KMS-11 (cell line): ENCODE measurements around the gene PRKG1.
"Not testable (repeated sequence)": the region's sequence is repeated elsewhere in the genome, so short reads cannot be mapped to it uniquely, and the experiment has no call there.

Experiments
- H2AFZ ChIP-seq: fragments of 200-600 bp; sonication (generic); 2 replicates; pipeline ENCODE4 v1.6.1; 2016; ENCODE audit warnings: antibody characterized with exemption, mixed run types, low read depth
- H3K27ac ChIP-seq: fragments of 200-600 bp; sonication (generic); 2 replicates; pipeline ENCODE4 v1.6.1; 2016; ENCODE audit warnings: mild to moderate bottlenecking, mixed run types
- H3K27me3 ChIP-seq: fragments of 200-600 bp; sonication (generic); 2 replicates; pipeline ENCODE4 v1.6.1; 2017; ENCODE audit warnings: mild to moderate bottlenecking, low read depth, mixed run types, moderate library complexity; ENCODE audit not compliant: insufficient read depth
- H3K36me3 ChIP-seq: fragments of 200-600 bp; sonication (generic); 2 replicates; pipeline ENCODE4 v1.6.1; 2017; ENCODE audit warnings: mild to moderate bottlenecking, mixed run types; ENCODE audit not compliant: insufficient read depth
- H3K4me1 ChIP-seq: fragments of 200-600 bp; sonication (generic); 2 replicates; pipeline ENCODE4 v1.6.1; 2016; ENCODE audit warnings: mild to moderate bottlenecking, low read depth, mixed run types; ENCODE audit not compliant: poor library complexity, severe bottlenecking
- H3K4me2 ChIP-seq: fragments of 200-600 bp; sonication (generic); 2 replicates; pipeline ENCODE4 v1.7.0; 2016; ENCODE audit warnings: mild to moderate bottlenecking, mixed run types
- H3K4me3 ChIP-seq: fragments of 200-600 bp; sonication (generic); IDR thresholded peaks from 2 replicates; pipeline ENCODE4 v1.6.1; 2017; ENCODE audit warnings: low read depth, low read length, mixed read lengths; ENCODE audit not compliant: insufficient read depth
- H3K79me2 ChIP-seq: fragments of 200-600 bp; sonication (generic); 2 replicates; pipeline ENCODE4 v1.6.1; 2016; ENCODE audit warnings: low read depth, mixed run types; ENCODE audit not compliant: insufficient read depth
- H3K9ac ChIP-seq: fragments of 200-600 bp; sonication (generic); 2 replicates; pipeline ENCODE4 v1.6.1; 2016; ENCODE audit warnings: mild to moderate bottlenecking, mixed run types
- H4K20me1 ChIP-seq: fragments of 200-600 bp; sonication (generic); 2 replicates; pipeline ENCODE4 v1.6.1; 2016; ENCODE audit warnings: mild to moderate bottlenecking, mixed run types; ENCODE audit not compliant: insufficient read depth
- CTCF ChIP-seq: fragments of 200-600 bp; sonication (generic); conservative IDR thresholded peaks from 2 replicates; pipeline ENCODE4 v1.6.1; 2017; ENCODE audit warnings: low read depth, mild to moderate bottlenecking, antibody characterized with exemption, low read length, moderate library complexity, mixed read lengths

The PRKG1 gene

GRCh38 chr10:52191049-52191448 lies 1116.8 kb downstream of the PRKG1 start:
- Histone ChIP-seq H4K20me1 (no peaks in the 10 kb centered on the region), H3K27ac (no peak overlapping the region), H3K9ac (no peak overlapping the region), H3K27me3 (no peaks in the 10 kb centered on the region), H3K36me3 (no peaks in the 10 kb centered on the region), H3K79me2 (no peaks in the 10 kb centered on the region), H3K4me2 (no peak overlapping the region), H3K4me3 (no peak overlapping the region), H2AFZ (no peak overlapping the region), H3K4me1 (no peaks in the 10 kb centered on the region)
- TF ChIP-seq CTCF = no peak

DNA sequence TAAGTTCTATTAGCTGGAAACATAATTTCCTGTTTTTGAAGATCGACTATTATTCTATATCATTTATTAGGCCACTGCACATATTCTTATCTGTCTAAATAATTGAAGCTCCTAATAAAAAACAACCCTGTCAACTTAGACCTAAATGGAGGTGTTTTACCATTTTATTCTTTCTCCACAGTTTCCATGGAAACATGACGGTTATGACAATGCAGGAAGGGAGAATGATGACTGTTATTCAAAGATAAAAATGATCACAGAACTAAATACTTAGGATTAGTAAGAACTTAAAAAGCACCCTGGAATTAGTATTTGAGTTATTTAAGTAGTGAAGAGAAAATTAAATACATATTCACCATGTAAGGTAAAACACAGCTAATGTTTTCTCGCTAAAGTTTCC lies 1119.9 kb downstream of the PRKG1 start:
- Histone ChIP-seq H3K4me1 (no peaks in the 10 kb centered on the region), H3K9ac (no peak overlapping the region), H3K4me3 (no peak overlapping the region), H2AFZ (no peak overlapping the region), H3K79me2 (no peaks in the 10 kb centered on the region), H3K4me2 (no peak overlapping the region), H3K36me3 (no peaks in the 10 kb centered on the region), H4K20me1 (no peaks in the 10 kb centered on the region), H3K27ac (no peak overlapping the region), H3K27me3 (no peaks in the 10 kb centered on the region)
- TF ChIP-seq CTCF = no peak

- Histone ChIP-seq H2AFZ (no peak overlapping the region), H3K9ac (no peak overlapping the region), H3K4me2 (no peak overlapping the region), H4K20me1 (no peaks in the 10 kb centered on the region), H3K4me3 (no peak overlapping the region), H3K4me1 (no peaks in the 10 kb centered on the region), H3K27me3 (no peaks in the 10 kb centered on the region), H3K27ac (no peak overlapping the region), H3K79me2 (no peaks in the 10 kb centered on the region), H3K36me3 (no peaks in the 10 kb centered on the region)
- TF ChIP-seq CTCF = no peak
Measured at GRCh38 chr10:52194716-52195115, 1120.4 kb downstream of the PRKG1 start.

DNA sequence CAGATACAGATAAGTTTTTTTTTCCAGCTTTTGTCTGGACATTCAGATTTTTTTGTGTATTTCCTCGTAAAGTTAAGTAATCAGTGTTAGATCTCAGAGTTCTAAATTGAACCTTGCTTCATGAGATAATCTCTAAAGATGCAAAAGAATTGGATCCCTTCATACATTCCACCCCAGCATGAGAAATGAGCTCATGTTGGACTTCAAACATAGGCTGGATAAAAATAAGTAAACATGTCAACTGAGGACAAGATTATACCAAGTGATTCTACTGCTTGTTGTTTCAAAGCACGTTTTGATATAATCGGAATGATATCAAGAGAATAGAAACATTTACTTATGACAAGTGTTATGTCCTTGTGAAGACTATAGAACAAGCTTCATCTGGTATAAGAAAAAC lies 1122.8 kb downstream of the PRKG1 start:
- Histone ChIP-seq H3K9ac (no peak overlapping the region), H2AFZ (no peak overlapping the region), H3K4me1 (no peaks in the 10 kb centered on the region), H3K4me3 (no peak overlapping the region), H3K79me2 (no peaks in the 10 kb centered on the region), H3K4me2 (no peak overlapping the region), H3K36me3 (no peaks in the 10 kb centered on the region), H3K27me3 (no peaks in the 10 kb centered on the region), H3K27ac (no peak overlapping the region), H4K20me1 (no peaks in the 10 kb centered on the region)
- TF ChIP-seq CTCF = no peak

DNA sequence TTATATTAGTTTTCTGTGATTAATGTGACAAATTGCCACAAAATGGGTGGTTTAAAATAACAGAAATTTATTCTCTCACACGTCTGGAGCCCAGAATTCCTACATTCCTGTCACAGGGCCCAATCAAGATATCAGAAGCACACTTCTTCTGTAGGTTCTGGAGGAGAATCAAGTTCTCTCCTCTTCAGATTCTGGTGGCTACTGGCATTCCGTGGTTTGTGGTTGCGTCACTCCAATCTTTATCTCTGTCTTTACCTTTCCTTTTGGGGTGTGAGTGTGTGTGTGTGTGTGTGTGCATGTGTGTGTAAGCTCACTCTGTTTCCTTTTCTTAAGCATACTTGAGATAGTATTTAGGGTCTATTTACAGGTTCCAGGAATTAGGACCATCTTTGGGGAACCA lies 1124.3 kb downstream of the PRKG1 start:
- Histone ChIP-seq H3K9ac (no peak overlapping the region), H3K4me2 (no peak overlapping the region), H3K79me2 (no peaks in the 10 kb centered on the region), H4K20me1 (no peaks in the 10 kb centered on the region), H3K36me3 (no peaks in the 10 kb centered on the region), H3K4me3 (no peak overlapping the region), H3K4me1 (no peaks in the 10 kb centered on the region), H3K27me3 (no peaks in the 10 kb centered on the region), H2AFZ (no peak overlapping the region), H3K27ac (no peak overlapping the region)
- TF ChIP-seq CTCF = no peak

DNA sequence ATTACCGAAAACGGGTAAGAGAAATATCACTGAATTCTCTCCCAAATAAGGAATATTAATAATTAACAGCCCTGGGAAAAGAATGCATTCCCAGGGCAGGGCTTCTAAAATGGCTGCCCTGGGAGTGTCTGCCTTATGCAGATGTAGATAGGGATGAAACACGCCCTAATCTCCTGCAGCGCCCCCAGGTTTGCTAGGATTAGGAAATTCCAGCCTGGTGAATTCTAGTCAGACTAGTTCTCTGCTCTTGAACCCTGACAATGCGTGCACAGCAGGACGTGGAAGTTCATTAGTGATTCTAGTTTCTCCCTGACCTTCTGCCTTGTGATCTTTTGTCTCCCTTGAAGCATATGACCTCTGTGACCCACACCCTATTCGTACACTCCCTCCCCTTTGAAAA lies 1130.6 kb downstream of the PRKG1 start:
- not testable (repeated sequence) for H3K4me1 ChIP-seq, H3K4me2 ChIP-seq, H3K36me3 ChIP-seq, H3K9ac ChIP-seq, H3K79me2 ChIP-seq, H2AFZ ChIP-seq, H3K4me3 ChIP-seq, H4K20me1 ChIP-seq, H3K27me3 ChIP-seq, H3K27ac ChIP-seq
